ENCODE results near the gene MBNL1. TPM values are rescaled to one million over a fixed set of nuclear protein-coding genes. Genes with fewer than 3 reads are reported as not detected.
A peak's percentile ranks its signal among the peaks of the same experiment; 100 is the strongest.
"Not testable (repeated sequence)": the region's sequence is repeated elsewhere in the genome, so short reads cannot be mapped to it uniquely, and the experiment has no call there.

The MBNL1 gene
- polyA plus RNA-seq, 1 donor from 2014 or later = 200 TPM

DNA sequence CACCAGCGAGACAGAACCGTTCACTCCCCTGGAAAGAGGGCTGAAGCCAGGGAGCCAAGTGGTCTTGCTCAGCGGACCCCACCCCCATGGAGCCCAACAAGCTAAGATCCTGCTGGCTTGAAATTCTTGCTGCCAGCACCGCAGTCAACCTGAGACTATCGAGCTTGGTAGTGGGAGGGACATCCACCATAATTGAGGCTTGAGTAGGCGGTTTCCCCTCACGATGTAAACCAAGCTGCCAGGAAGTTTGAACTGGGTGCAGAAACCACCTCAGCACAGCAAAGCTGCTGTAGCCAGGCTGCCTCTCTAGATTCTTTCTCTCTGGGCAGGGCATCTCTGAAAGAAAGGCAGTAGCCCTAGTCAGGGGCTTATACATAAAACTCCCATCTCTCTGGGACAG lies 151.0 kb downstream of the MBNL1 start:
- peaks cover 12 to 30% (median 29%) of the 10 kb centered on the region in 3 donors for H3K4me1 Mint-ChIP-seq
- H3K36me3 Mint-ChIP-seq = peaks cover 16% of the 10 kb centered on the region
- H3K9me3 Mint-ChIP-seq = peaks cover 0 to 2% (median 0%) of the 10 kb centered on the region in 3 donors
- H3K4me3 Mint-ChIP-seq = no peak overlapping the region
- H3K27me3 Mint-ChIP-seq = no peaks in the 10 kb centered on the region
- H3K27ac Mint-ChIP-seq = peak overlapping the region in 2 of 3 donors; percentile 19 to 54

GRCh38 chr3:152421162-152421561 lies 152.4 kb downstream of the MBNL1 start:
- Mint-ChIP-seq H3K27ac (peak overlapping the region in 2 of 3 donors; percentile 30 to 68), H3K9me3 (peaks cover 0 to 2% (median 0%) of the 10 kb centered on the region in 3 donors), H3K36me3 (peaks cover 18% of the 10 kb centered on the region), H3K4me3 (no peak overlapping the region), H3K4me1 (peaks cover 17 to 40% (median 36%) of the 10 kb centered on the region in 3 donors), H3K27me3 (no peaks in the 10 kb centered on the region)

- peaks cover 0 to under 1% (median 0%) of the 10 kb centered on the region in 3 donors for H3K9me3 Mint-ChIP-seq
- peaks cover 32 to 46% (median 36%) of the 10 kb centered on the region in 3 donors for H3K4me1 Mint-ChIP-seq
- no peak overlapping the region for H3K4me3 Mint-ChIP-seq
- H3K36me3 Mint-ChIP-seq = peaks cover 14% of the 10 kb centered on the region
- H3K27ac Mint-ChIP-seq = peak overlapping the region in 2 of 3 donors; percentile 54 to 68
- H3K27me3 Mint-ChIP-seq = no peaks in the 10 kb centered on the region
Observed at GRCh38 chr3:152426393-152426792, 157.7 kb downstream of the MBNL1 start.

GRCh38 chr3:152428577-152428976 lies 159.8 kb downstream of the MBNL1 start:
- Mint-ChIP-seq H3K9me3 (peaks cover 0 to 3% (median 0%) of the 10 kb centered on the region in 3 donors), H3K27me3 (no peaks in the 10 kb centered on the region), H3K4me3 (no peak overlapping the region), H3K36me3 (peaks cover 21% of the 10 kb centered on the region), H3K4me1 (peaks cover 18 to 32% (median 22%) of the 10 kb centered on the region in 3 donors), H3K27ac (peak overlapping the region in 2 of 3 donors; percentile 19 to 59)

DNA sequence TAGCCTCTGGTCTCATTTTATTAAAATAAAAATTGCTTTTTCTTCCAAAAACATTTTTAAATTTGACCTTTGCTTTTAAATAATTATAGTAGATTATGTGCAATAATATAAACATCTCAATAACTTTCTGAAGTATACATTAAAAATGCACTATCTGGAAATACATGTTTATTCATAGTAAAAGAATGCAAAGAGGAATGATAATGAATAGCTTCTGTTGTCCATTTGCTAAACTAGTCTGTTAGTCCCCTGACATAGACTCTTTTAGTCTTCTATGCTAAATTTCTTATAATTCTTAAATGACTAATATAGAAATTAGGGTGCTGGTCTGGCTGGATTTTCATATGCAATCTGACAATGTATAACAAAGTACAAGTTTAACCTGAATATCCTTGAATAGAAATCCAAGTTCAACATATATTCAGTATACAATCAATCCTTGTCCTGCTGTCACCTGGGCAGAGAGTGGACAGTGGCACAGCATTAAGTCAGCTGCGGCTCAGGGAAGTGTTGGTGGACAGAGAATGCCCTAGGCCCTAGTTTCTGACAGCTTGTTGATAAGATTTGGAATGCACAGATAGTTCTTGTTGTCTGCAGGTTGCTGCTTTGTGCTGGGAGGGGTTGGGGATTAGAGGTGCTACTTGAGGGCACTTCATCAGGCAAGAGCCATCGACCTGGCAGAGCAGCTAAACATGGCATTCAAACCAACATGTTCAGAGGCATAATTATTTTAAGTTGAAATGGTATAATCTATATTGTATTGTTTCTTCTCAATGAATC lies 161.7 kb downstream of the MBNL1 start:
- peaks cover 18 to 29% (median 27%) of the 10 kb centered on the region in 3 donors for H3K4me1 Mint-ChIP-seq
- H3K27ac Mint-ChIP-seq = peak overlapping the region in 2 of 3 donors; percentile 31 to 67
- no peaks in the 10 kb centered on the region for H3K27me3 Mint-ChIP-seq
- H3K4me3 Mint-ChIP-seq = no peak overlapping the region
- H3K9me3 Mint-ChIP-seq = peaks cover 1 to 9% (median 6%) of the 10 kb centered on the region in 3 donors
- H3K36me3 Mint-ChIP-seq = peaks cover 31% of the 10 kb centered on the region

- peak overlapping the region in 1 of 3 donors; percentile 88 for H3K27ac Mint-ChIP-seq
- no peaks in the 10 kb centered on the region for H3K27me3 Mint-ChIP-seq
- H3K4me1 Mint-ChIP-seq = peaks cover 21 to 38% (median 32%) of the 10 kb centered on the region in 3 donors
- H3K36me3 Mint-ChIP-seq = peaks cover 30% of the 10 kb centered on the region
- peaks cover 1 to 9% (median 6%) of the 10 kb centered on the region in 3 donors for H3K9me3 Mint-ChIP-seq
- peak overlapping the region in 1 of 4 donors; percentile 31 for H3K4me3 Mint-ChIP-seq
Observed at GRCh38 chr3:152434142-152434541, 165.4 kb downstream of the MBNL1 start.

GRCh38 chr3:152435210-152435609 lies 166.5 kb downstream of the MBNL1 start:
- Mint-ChIP-seq H3K27ac (peak overlapping the region in 1 of 3 donors; percentile 61), H3K36me3 (peaks cover 34% of the 10 kb centered on the region), H3K4me1 (peaks cover 22 to 44% (median 38%) of the 10 kb centered on the region in 3 donors), H3K4me3 (peak overlapping the region in 1 of 4 donors; percentile 39)
- not testable (repeated sequence) for H3K9me3 Mint-ChIP-seq, H3K27me3 Mint-ChIP-seq

- Mint-ChIP-seq H3K9me3 (peaks cover 1 to 9% (median 9%) of the 10 kb centered on the region in 3 donors), H3K4me3 (peak overlapping the region in 1 of 4 donors; percentile 23), H3K27ac (peak overlapping the region in 2 of 3 donors; percentile 45 to 61), H3K27me3 (no peaks in the 10 kb centered on the region), H3K36me3 (peaks cover 28% of the 10 kb centered on the region), H3K4me1 (peaks cover 22 to 49% (median 38%) of the 10 kb centered on the region in 3 donors)
Observed at GRCh38 chr3:152436707-152437590, 168.2 kb downstream of the MBNL1 start.

DNA sequence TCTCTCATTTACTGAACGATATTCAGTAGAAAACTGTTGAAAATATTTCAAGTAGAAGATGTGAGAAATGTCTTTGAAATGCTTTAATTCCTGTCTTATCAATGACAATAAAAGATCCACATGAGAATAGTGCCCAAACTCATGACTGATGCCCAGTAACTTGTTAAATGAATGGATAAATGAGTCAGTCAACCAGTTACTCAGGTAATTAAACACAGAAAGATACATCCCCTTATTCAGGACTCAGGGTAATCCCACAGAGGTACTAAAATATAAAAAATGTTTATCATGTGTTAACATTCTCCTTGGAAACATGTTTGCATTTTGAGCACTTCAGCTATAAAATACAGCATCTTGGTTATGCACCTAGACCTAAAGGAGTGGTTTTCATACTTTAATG lies 169.5 kb downstream of the MBNL1 start:
- Mint-ChIP-seq H3K9me3 (peaks cover 1 to 9% (median 6%) of the 10 kb centered on the region in 3 donors), H3K27me3 (no peaks in the 10 kb centered on the region), H3K4me3 (no peak overlapping the region), H3K36me3 (peaks cover 21% of the 10 kb centered on the region), H3K4me1 (peaks cover 28 to 56% (median 46%) of the 10 kb centered on the region in 3 donors), H3K27ac (peak overlapping the region in 1 of 3 donors; percentile 25)

DNA sequence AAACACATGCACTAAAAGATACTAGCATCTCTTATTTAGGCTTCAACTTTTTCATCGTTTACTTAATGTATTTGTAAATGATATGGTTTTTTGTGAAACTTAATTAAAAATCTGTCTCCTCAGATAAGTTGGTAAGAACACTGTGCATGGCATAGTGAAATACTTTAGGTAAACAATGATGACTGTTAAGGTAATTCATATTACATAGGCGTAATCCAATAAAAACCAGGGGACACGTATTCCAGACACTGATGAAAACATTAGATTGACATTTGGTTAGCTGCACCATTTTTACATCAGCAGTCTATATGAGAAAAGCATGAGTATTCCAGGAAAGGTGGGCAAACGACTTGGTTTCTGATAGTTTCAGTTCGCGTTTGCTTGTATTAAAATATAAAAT lies 170.0 kb downstream of the MBNL1 start:
- Mint-ChIP-seq H3K4me1 (peaks cover 32 to 60% (median 51%) of the 10 kb centered on the region in 3 donors), H3K36me3 (peaks cover 19% of the 10 kb centered on the region), H3K4me3 (no peak overlapping the region), H3K9me3 (peaks cover 1 to 9% (median 6%) of the 10 kb centered on the region in 3 donors), H3K27me3 (no peaks in the 10 kb centered on the region), H3K27ac (peak overlapping the region in 1 of 3 donors; percentile 25)

GRCh38 chr3:152440243-152440642 lies 171.5 kb downstream of the MBNL1 start:
- not testable (repeated sequence) for H3K36me3 Mint-ChIP-seq, H3K4me3 Mint-ChIP-seq, H3K27me3 Mint-ChIP-seq, H3K9me3 Mint-ChIP-seq
- Mint-ChIP-seq H3K27ac (peak overlapping the region in 1 of 3 donors; percentile 48), H3K4me1 (peaks cover 27 to 62% (median 46%) of the 10 kb centered on the region in 3 donors)

- no peaks in the 10 kb centered on the region for H3K27me3 Mint-ChIP-seq
- peak overlapping the region in 3 of 4 donors; percentile 19 to 68 (median 54) for H3K4me3 Mint-ChIP-seq
- H3K36me3 Mint-ChIP-seq = peaks cover 10% of the 10 kb centered on the region
- peaks cover 0 to 3% (median 0%) of the 10 kb centered on the region in 3 donors for H3K9me3 Mint-ChIP-seq
- peak overlapping the region; percentile 7 to 91 (median 61) for H3K27ac Mint-ChIP-seq
- peaks cover 33 to 60% (median 50%) of the 10 kb centered on the region in 3 donors for H3K4me1 Mint-ChIP-seq
Observed at GRCh38 chr3:152443212-152444023, 174.7 kb downstream of the MBNL1 start.

DNA sequence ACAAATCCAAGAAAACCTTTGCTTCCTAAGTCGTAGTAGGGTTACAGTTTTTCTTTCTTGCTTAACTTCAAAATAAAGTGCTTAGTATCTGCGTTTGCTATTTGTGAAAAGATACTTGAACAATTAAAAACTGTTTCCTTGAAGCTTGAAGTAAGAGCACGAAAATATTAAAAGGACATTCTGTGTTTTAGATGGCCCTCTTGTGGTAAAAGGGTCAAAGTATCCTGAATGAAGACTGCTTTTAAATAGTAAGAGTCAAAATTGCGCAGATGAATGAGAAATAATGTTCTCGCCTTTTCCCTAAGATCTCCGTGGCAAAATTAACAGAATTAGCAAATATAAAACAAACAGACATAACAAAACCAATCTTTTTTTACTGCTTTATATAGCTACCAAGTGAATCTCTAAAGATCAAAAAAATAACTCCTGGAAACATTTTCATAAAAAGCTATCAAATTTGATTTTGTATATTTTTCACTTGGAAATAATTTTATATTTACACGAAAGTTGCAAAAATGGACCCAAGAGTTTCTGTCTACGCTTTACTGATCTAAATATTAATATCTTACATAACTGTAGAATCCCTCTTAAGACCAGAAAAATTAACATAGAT lies 175.4 kb downstream of the MBNL1 start:
- no peaks in the 10 kb centered on the region for H3K27me3 Mint-ChIP-seq
- peaks cover 28 to 54% (median 48%) of the 10 kb centered on the region in 3 donors for H3K4me1 Mint-ChIP-seq
- peak overlapping the region in 2 of 4 donors; percentile 0 to 19 for H3K4me3 Mint-ChIP-seq
- peaks cover 10% of the 10 kb centered on the region for H3K36me3 Mint-ChIP-seq
- H3K9me3 Mint-ChIP-seq = peaks cover 0 to 3% (median 0%) of the 10 kb centered on the region in 3 donors
- peak overlapping the region; percentile 3 to 61 (median 7) for H3K27ac Mint-ChIP-seq
